GM19023 (cell line): Measurements from ENCODE around the gene HSPA9.
"Not testable (repeated sequence)": the region's sequence is repeated elsewhere in the genome, so short reads cannot be mapped to it uniquely, and the experiment has no call there.

Experiments used
- ATAC-seq: cut with Tn5 transposase; IDR thresholded peaks from one replicate; pipeline ENCODE4 v1.9.1; 2021; ENCODE audit warnings: mild to moderate bottlenecking, moderate library complexity; ENCODE audit not compliant: unreplicated experiment

The HSPA9 gene

GRCh38 chr5:138536215-138536614 lies 39.0 kb downstream of the HSPA9 start:
- no peak for ATAC-seq

GRCh38 chr5:138533973-138534941 lies 40.9 kb downstream of the HSPA9 start:
- no peak for ATAC-seq

- no peak for ATAC-seq
These were observed 45.4 kb downstream of the HSPA9 start for GRCh38 chr5:138529812-138530211.

- no peak for ATAC-seq
These were observed 46.3 kb downstream of the HSPA9 start for GRCh38 chr5:138528744-138529469.

GRCh38 chr5:138528208-138528607 lies 47.0 kb downstream of the HSPA9 start:
- ATAC-seq = no peak

- no peak for ATAC-seq
These were observed 48.0 kb downstream of the HSPA9 start for GRCh38 chr5:138527170-138527569.

GRCh38 chr5:138523406-138523805 lies 51.8 kb downstream of the HSPA9 start:
- no peak for ATAC-seq

GRCh38 chr5:138520971-138521370 lies 54.2 kb downstream of the HSPA9 start:
- no peak for ATAC-seq

GRCh38 chr5:138517437-138517836 lies 57.8 kb downstream of the HSPA9 start:
- ATAC-seq = no peak

- ATAC-seq = no peak
These were observed 59.5 kb downstream of the HSPA9 start for GRCh38 chr5:138515556-138516245.

- no peak for ATAC-seq
These were observed 61.2 kb downstream of the HSPA9 start for GRCh38 chr5:138514021-138514420.

- ATAC-seq = no peak
These were observed 66.2 kb downstream of the HSPA9 start for GRCh38 chr5:138508958-138509357.

GRCh38 chr5:138507485-138507884 lies 67.7 kb downstream of the HSPA9 start:
- ATAC-seq = not testable (repeated sequence)

- no peak for ATAC-seq
These were observed 68.6 kb downstream of the HSPA9 start for GRCh38 chr5:138506370-138507306.

- ATAC-seq = no peak
These were observed 70.4 kb downstream of the HSPA9 start for GRCh38 chr5:138504799-138505198.
